PC-3 (cell line): ENCODE data around the gene ZDHHC8.

Experiments used
- EZH2 ChIP-seq: fragments of 300-600 bp; sonication (generic); IDR thresholded peaks from one replicate; pipeline ENCODE4 v1.6.1; 2017; ENCODE audit warnings: antibody characterized with exemption, mild to moderate bottlenecking, low read length; ENCODE audit not compliant: unreplicated experiment
- TF ChIP-seq, protein P1 (sequence below): fragments of 300-600 bp; sonication (generic); conservative IDR thresholded peaks from 2 replicates; pipeline ENCODE4 v1.5.1; 2017; ENCODE audit warnings: antibody characterized with exemption, low read depth, mild to moderate bottlenecking, low read length

DNA sequence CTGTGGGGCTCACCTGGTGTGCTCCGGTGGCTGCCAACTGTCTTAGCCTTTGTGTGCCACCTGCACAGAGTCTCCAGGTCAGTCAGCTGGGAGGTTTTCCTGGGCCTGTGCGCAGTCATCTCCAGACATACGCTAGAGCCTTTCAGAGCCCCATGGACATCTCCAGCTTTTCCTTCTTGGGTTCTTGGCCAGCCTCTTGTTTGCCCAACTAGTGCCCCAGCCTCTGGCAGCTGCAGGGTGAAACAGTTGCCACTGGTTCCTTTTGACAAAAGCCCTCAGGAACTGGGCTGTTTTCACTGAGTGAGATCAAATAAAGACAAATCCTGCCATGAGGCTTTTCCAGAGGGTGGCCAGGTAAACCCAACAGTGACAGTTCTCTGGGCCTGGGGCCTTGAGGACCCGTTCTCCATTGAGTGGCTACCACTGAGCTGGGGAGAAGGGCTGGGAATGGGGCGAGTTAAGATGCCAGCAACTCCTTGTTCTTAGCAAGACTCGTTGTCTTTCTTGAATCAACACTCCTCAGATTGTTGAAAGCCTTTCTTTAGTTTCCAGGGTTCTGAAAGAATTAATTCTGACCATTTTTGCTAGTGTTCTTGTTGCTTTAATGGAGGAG, 32.4 kb upstream of the ZDHHC8 start:
- TF ChIP-seq, protein P1, sequence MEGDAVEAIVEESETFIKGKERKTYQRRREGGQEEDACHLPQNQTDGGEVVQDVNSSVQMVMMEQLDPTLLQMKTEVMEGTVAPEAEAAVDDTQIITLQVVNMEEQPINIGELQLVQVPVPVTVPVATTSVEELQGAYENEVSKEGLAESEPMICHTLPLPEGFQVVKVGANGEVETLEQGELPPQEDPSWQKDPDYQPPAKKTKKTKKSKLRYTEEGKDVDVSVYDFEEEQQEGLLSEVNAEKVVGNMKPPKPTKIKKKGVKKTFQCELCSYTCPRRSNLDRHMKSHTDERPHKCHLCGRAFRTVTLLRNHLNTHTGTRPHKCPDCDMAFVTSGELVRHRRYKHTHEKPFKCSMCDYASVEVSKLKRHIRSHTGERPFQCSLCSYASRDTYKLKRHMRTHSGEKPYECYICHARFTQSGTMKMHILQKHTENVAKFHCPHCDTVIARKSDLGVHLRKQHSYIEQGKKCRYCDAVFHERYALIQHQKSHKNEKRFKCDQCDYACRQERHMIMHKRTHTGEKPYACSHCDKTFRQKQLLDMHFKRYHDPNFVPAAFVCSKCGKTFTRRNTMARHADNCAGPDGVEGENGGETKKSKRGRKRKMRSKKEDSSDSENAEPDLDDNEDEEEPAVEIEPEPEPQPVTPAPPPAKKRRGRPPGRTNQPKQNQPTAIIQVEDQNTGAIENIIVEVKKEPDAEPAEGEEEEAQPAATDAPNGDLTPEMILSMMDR, result no peak
- no peak for TF ChIP-seq EZH2
